NCI-H187 treated with DMSO at 0.1 percent for 48 hours (cell line): ENCODE measurements around the gene PER2.
"Not testable (repeated sequence)": the region's sequence is repeated elsewhere in the genome, so short reads cannot be mapped to it uniquely, and the experiment has no call there.

Source experiments
- DNase-seq: peaks from one replicate; lab custom pipeline; 2025; lab: John Stamatoyannopoulos, UW

The PER2 gene, protein sequence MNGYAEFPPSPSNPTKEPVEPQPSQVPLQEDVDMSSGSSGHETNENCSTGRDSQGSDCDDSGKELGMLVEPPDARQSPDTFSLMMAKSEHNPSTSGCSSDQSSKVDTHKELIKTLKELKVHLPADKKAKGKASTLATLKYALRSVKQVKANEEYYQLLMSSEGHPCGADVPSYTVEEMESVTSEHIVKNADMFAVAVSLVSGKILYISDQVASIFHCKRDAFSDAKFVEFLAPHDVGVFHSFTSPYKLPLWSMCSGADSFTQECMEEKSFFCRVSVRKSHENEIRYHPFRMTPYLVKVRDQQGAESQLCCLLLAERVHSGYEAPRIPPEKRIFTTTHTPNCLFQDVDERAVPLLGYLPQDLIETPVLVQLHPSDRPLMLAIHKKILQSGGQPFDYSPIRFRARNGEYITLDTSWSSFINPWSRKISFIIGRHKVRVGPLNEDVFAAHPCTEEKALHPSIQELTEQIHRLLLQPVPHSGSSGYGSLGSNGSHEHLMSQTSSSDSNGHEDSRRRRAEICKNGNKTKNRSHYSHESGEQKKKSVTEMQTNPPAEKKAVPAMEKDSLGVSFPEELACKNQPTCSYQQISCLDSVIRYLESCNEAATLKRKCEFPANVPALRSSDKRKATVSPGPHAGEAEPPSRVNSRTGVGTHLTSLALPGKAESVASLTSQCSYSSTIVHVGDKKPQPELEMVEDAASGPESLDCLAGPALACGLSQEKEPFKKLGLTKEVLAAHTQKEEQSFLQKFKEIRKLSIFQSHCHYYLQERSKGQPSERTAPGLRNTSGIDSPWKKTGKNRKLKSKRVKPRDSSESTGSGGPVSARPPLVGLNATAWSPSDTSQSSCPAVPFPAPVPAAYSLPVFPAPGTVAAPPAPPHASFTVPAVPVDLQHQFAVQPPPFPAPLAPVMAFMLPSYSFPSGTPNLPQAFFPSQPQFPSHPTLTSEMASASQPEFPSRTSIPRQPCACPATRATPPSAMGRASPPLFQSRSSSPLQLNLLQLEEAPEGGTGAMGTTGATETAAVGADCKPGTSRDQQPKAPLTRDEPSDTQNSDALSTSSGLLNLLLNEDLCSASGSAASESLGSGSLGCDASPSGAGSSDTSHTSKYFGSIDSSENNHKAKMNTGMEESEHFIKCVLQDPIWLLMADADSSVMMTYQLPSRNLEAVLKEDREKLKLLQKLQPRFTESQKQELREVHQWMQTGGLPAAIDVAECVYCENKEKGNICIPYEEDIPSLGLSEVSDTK (N-terminal part only)

DNA sequence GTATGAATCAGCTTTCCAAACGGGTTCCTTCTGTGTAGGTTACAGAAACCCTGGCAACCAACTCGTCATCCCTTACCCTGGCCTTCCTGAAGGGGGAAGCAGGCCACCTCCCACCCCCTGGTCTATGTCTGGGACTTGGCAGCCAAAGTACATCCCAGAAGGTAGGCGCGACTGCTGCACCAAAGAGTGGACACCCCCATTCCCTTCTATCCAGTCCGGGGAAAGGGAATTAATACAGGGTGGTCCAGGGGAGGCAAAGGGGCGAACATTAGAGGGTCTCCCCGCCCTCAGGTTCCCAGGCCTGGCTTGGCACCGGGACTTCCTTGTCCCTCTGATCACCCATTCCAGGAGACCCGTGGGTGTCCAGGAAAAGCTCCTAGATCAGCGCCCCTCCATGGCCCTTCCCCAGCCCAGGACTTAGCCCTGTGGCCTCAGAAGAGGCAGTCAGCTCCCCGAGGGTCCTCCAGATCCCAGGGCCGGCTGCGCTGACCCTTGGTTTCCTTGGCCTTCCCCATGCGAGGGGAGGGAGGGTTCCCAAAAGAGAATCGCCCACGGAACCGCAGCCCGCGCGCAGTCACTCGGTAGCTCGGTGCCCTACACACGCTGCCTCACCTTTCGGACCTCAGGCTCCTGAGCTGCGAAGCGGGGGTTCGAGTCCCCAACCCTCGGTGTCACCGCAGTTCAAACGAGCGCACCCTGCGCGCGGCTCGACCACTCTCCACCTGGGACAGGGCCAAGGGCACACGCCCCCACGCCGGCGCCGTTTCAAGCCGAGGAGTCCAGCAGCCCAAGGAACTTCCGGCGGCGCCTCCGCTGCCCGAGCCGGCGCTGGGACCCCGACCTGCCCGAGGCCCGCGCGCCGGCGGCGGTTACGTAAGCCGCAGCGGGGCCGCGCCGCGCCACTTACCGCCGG lies at the start of gene PER2:
Gene PER2, minus strand, starts transcription at position 874 of the 913 bp plus-strand sequence. CDS start 10,674 bp downstream, outside the sequence.
- no peak for DNase-seq

DNA sequence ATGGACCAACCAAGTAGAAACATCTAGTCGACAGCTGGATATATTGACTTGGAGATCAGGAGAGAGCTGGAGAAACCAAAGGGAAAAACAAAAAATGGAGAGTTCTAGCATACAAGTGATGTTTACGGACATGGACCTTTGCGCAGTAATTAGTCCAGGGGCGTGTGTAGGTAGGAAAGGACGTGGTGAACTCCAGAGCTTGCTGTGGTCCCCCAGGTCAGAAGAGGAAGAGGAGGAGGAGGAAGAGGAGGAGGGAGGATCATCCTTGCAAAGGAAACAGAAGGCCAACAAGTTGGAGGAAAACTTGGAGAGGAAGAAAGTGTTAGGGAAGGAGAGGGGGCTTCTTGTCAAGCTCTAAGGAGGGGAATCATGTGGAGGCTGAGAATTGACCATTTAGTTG lies 49.4 kb upstream of the PER2 start:
- DNase-seq = no peak

DNA sequence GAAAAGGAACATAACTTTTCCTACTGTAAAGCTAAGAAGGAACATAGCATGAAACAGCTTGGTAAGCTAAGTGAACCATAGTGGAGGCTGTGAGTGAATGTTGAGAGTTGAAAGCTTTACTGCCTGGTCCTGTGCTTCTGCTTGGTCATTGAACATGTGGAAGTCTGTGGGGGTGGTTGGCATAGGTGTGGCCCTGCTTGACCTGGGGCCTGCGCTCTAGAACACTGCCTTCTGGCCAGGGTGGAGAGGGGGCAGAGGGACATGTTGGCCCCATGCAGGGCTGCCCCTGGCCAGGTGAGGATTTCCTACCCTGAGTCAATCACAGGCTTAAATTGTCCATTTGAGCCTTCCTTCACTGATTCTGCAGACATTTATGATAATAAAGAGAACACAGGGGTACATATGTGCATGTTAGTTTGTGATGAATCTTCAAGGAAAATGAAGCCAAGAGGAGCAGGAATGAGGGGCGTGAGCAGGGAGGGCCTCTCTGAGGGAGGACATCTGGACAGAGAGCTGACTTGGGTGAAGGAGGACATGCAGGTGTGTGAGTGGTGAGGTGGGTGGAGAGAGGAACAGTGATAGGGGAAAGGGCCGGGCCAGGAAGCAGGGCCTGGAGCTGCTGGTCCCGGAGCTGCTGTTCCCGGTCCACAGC lies 48.5 kb upstream of the PER2 start:
- DNase-seq = no peak

DNA sequence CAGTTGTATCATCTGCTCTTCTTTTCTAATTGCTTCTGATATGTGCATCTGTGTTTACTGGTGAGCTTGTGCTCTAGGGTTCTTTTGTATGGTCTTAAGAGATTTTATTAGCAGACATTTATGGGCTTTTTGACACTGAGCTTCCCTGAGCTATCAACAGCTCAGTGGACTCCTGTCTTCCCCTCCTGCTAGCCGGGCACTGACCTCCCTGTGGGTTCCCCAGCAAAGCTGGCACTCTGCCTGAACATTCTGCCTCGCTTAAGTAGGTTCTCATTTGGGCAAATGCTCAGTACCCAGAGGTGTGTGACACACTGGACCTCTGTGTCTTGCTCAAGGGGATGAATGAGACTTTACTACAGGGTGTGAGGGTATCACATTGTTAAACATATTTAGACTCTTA lies 47.7 kb upstream of the PER2 start:
- no peak for DNase-seq

DNA sequence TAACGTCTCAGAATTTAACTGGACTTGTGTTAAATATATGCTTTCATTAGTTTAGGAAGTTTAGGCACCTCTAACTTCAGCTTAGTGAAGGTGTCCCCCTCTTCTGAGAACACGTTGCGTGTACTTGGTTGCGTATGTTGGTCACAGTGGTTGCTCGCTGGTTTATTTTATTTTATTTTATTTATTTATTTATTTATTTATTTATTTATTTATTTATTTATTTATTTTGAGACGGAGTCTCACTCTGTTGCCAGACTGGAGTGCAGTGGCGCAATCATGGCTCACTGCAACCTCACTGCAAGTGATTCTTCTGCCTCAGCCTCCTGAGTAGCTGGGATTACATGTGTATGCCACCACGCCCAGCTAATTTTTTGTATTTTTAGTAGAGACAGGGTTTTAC lies 47.2 kb upstream of the PER2 start:
- DNase-seq = not testable (repeated sequence)

DNA sequence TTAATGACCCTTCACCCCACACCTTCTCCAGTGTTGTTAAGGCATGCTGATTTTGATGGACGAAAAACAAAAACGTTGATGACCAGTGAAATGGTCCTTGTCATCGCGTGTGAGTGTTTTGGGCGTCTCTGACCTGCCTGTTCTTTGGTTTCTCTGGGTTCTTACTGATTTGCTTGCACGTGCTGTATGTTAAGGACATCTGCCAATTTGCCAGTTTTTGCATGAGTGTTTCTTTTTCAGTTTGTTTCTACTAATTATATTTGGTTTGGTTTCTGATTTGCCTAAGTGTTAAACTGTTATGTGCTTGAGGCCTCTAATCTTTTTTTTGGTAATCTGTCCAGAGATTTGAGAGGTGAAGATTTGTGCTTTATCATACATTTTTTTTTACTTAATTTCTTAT lies 46.5 kb upstream of the PER2 start:
- no peak for DNase-seq

DNA sequence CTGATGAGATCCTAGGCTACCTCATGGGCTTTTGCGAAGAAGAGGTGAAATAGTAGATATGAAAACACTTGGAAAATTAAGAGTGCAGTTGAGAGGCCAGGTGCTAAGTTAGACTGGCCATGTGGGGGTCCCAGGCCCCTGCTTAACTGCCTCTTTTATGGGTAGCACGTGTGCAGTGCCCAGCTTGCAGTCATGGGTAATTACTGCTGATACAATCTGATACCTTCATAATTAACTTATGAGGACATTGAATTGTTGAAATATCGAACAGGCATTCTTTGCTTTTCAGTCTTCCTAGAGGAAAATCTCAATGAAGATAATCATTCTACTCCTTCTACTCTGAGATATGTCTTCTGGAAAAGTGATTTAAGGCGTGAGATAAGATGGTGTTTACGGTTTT lies 43.5 kb upstream of the PER2 start:
- DNase-seq = no peak

DNA sequence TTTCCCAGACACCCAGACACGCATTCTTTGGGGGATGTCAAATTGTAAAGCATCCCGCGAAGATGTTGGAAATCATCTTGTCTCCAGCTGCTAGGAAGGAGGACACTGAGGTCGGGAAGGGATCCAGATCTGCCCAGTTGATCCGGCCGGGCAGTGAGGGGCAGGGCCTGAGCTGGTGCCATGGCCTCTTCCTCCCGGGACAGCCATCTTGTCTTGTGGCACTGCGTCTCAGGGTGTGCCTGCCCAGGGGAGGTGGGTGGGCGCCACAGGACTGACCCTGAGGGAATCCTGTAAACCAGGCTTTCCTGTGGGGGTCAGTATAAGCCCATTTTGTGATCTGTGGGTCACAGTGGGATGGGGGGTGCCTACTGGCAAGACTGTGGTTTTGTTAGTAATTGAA lies 42.0 kb upstream of the PER2 start:
- DNase-seq = no peak

DNA sequence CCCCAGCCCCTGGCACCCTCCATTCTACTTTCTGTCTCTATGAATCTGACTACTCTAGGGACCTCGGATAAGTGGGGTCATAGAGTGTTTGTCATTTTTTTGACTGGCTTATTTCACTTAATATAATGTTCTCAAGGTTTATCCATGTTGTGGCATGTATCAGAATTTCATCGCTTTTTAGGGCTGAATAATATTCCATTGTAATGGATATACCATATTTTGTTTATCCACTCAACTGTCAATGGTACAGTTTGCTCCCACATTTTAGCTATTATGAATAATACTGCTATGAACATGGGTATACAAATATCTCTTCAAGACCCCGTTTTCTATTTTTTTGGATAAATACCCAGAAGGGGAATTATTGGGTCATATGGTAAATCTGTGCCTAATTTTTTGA lies 39.3 kb upstream of the PER2 start:
- no peak for DNase-seq

DNA sequence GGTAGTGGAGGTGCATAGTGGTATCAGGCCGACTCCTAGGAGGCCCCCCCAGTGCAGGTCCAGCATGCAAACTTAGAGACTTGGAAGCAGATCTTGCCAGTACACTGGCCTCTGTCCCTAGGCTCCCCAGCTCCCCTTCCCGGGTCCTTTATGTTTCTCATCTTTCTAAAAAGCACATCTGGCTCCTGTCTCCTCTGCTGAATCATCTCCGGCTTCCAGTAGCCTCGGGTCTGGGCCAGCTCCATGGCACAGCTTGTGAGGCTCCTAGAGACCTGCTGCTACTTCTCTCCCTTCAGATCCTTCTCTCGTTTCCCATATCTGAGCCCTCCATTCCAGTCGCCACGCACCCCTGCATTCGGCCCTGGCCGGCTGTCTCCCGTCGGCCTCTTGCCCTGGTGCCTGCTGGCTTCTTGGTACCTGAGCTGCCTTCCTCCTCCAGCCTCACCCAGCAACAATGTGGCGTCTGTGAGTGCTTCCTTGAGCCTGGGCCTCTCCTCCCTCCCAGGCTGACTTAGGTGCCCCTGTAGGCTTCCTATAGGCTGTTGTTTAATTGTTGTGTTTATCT lies 38.5 kb upstream of the PER2 start:
- DNase-seq = no peak

DNA sequence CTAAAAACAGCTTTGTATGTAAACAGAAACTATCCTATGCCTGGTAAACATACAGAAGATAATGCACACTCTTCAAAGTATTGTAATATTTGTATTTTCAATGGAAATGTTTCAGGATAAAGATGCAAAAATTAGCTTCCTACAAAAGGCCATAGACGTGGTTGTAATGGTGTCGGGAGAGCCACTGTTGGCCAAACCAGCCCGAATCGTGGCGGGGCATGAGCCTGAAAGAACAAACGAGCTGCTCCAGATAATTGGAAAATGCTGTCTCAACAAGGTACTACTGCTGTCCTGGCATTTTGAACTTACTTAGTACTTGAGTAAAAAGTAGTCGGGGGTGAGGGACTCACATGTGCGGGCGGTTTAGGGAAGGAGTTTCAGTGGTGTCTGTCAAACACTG lies 37.3 kb upstream of the PER2 start:
- no peak for DNase-seq

DNA sequence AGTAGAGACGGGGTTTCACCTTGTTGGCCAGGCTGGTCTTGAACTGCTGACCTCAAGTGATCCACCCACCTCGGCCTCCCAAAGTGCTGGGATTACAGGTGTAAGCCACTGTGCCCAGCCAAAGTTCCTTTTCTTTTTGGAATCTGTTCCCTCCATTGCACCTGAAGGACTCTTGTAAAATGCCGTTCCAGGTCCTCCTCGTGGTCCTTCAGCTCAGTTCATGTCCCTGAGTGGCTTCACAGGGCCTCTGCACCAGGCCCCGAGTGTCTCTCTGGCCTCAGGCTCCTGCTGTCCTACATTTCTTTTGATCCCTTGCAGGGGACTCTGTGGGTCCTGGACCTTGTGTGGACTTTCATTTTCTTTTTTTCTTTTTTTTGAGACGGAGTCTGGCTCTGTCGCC lies 35.8 kb upstream of the PER2 start:
- not testable (repeated sequence) for DNase-seq

DNA sequence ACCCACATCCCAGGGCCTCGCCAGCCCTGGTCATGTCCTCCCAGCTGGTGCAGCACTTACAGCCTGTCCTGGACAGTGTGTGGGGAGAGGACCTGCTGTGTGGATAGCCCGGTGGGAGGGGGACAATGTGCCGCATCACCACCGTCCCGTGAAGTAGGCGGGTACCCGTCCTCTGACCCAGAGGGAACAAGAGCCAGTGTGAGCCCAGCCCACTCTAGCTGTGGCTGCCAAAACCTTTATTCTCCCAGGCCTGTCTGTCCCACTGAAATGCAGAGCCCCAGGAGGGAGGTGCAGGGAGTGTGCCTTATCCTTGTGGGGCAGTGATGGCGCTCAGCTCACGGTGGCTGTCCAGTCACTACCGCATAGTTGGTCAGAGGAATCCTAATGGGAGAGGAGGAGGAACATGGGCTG lies 33.6 kb upstream of the PER2 start:
- no peak for DNase-seq

DNA sequence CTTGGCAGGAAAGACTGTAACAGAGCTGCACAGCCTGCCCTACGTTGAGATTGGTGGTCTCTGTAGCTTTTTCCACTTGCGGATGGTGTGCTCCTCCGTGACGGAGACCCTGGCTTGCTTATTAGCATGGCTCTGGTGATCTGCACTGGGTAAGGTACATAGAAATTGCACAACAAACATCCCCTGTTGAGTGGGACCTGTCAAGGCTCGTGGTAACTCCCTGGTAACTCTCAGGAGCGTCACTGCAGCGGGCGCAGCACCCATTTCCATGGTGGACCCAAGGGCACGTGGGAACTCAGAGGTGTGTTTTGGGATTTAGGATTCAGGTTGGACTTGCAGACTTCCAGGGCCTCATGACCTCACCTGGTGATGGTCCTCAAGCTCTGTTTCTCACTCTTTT lies 33.1 kb upstream of the PER2 start:
- no peak for DNase-seq

DNA sequence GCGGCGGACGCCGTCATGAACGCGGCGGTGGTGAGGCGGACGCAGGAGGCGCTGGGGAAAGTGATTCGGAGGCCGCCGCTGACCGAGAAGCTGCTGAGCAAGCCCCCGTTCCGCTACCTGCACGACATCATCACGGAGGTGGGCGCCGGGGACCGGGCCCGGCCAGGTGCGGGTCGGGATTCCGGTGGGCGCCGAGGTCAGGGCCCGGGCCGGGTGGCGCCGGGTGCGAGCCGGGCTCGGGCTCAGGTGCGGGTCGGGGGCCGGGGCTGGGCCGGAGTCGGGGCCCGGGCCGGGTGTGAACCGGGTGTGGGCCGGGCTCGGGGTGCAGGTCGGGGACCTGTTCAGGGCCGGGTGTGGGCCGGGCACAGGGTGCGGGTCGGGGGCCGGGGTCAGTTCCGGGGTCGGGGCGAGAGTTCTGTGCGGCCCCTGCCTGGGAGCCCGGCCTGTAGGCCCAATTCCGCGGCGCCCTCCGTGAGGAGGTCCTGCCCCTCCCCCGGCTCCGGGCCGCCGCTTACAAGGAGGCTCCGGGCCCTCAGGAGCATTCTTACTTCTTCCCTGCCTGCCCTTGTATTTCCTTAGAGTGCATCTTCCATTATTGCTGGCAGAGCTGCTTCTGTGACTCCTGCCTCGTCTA lies 32.4 kb upstream of the PER2 start:
- DNase-seq = no peak

DNA sequence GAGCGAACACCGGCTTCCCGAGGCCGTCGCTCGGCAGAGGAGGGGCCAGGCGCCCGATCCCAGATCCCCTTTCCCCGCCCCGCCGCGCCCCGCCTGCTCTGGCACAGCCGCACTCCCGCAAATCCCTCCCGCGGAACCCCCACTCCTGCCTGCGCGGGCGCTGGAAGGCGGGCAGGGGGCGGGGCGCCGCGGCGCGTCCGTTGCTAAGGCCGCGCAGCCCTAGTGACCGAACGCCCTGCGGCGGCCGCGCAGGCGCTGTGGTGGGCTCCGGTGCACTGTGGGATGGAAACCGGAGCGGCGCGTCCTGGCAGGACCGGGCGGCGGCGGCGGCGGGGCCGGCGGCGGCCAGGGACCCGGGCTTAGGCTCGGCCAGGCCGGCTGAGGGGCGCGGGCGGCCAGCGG lies 31.8 kb upstream of the PER2 start, which contains the start of gene TRAF3IP1:
Gene TRAF3IP1, plus strand, starts transcription at position 273 of the 402 bp plus-strand sequence. CDS start 145 bp downstream, outside the sequence.
- no peak for DNase-seq

DNA sequence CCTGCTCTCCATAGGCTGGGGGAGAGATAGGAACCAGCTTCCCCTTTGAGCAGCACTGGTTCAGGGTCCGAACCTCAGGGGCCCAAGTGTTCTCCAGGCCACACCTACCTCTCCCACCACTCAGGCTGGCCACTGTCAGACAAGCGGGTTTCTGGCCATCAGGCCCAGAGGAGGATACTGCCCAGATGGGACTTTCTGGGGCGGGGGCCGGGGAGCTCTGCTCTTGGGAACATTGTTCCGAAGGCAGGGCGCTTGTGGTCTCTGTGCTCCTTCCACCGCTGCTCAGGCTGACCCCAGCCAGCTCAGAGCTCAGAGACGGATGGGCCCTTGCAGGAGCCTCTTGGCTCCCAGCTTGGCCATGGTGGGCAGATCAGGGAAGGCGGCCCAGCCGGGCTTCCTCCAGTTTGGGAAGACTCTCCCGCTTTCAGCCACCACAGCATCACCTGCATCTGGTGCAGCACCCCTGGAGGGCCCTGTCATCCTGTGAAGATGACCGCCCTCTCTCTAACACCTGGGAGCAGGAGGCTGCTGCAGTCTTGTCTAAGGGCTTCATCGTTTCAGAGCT lies 26.7 kb upstream of the PER2 start:
- DNase-seq = no peak

DNA sequence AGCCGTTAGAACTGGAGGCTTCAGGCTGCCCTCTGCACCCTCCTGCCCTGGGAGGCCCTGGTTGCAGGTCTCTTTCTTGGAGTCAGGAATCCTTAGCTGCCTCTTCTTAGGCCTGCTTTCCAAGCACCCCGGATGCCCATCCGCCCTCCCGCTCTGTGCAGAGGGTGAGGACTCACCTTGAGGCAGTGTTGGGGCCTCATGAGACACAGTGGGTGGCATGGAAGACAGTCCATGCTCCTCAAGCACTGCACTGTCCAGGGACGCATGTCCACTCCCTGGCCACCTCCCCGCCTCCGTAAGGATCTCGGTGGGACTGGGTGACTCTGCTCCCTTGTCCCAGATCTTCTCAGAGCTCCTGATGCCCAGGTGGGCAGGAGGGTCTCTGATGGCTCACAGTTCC lies 26.2 kb upstream of the PER2 start:
- DNase-seq = no peak

DNA sequence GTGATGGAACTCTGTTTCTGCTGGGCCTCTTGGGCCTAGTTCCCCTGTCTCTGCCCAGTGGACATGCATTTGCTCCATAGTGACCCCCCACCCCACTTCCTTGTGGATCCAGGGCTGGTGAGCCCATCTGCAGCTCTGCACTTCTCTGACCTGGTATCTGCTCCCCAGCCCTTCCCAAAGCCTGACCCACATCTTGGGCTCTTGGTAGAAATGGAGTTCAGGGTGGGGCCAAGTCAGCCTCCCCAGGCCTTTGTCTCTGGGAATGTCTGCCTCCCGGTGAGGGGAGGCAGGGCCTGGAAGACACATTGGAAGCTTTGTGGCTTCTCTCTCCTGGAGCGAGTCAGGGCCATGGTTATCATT lies 25.6 kb upstream of the PER2 start:
- no peak for DNase-seq
